ENCODE data around the gene ZNF438. TPM values are rescaled to one million over a fixed set of nuclear protein-coding genes. Genes with fewer than 3 reads are reported as not detected.

Gene ZNF438
- total RNA-seq, 1 experiment from 2014 or later: 4.3 TPM

- BruUV-seq (replicated peaks): no TSS peak
- CTCF ChIA-PET: interaction anchor here (0.5 kb wide), 1 partner anchor 1016 kb away, joined by 4 read pairs; no protein-coding TSS in a partner anchor
Observed at GRCh38 chr10:30842185-30842584, 189.5 kb downstream of the ZNF438 start.

GRCh38 chr10:30840395-30841050, 191.1 kb downstream of the ZNF438 start:
- no peak for TF ChIP-seq CTCF (IDR thresholded peaks at IDR 0.05; ENCODE audit: unreplicated experiment)
- Mint-ChIP-seq H3K4me3 (ENCODE audit: low read depth, unreplicated experiment) (no peak overlapping the region), H3K4me1 (ENCODE audit: low read depth, unreplicated experiment) (peaks cover 9% of the 10 kb centered on the region), H3K9me3 (ENCODE audit: low read depth, unreplicated experiment) (no peaks in the 10 kb centered on the region), H3K27ac (ENCODE audit: unreplicated experiment) (no peak overlapping the region), H3K36me3 (ENCODE audit: insufficient read depth, unreplicated experiment) (no peaks in the 10 kb centered on the region), H3K27me3 (ENCODE audit: unreplicated experiment) (no peaks in the 10 kb centered on the region)
- no peak for DNase-seq
- BruUV-seq (replicated peaks): no TSS peak
- CTCF ChIA-PET: interaction anchor here (0.9 to 1.2 kb wide), 2 partner anchors 56 to 651 kb away, joined by 3 read pairs; no protein-coding TSS in a partner anchor
- intact Hi-C loops (cut with micrococcal nuclease; ENCODE audit: unreplicated experiment): no loop called here

More at GRCh38 chr10:30842185-30842584, 189.5 kb downstream of the ZNF438 start:
- H3K9me3 Mint-ChIP-seq (ENCODE audit: low read depth, unreplicated experiment): no peaks in the 10 kb centered on the region
- H3K27ac Mint-ChIP-seq (ENCODE audit: unreplicated experiment): no peak overlapping the region
- no peaks in the 10 kb centered on the region for H3K27me3 Mint-ChIP-seq (ENCODE audit: unreplicated experiment)
- H3K4me3 Mint-ChIP-seq (ENCODE audit: low read depth, unreplicated experiment): no peak overlapping the region
- intact Hi-C loops (cut with micrococcal nuclease; ENCODE audit: unreplicated experiment): no loop called here
- H3K36me3 Mint-ChIP-seq (ENCODE audit: insufficient read depth, unreplicated experiment): no peaks in the 10 kb centered on the region
- H3K4me1 Mint-ChIP-seq (ENCODE audit: low read depth, unreplicated experiment): peaks cover 9% of the 10 kb centered on the region
- DNase-seq: no peak
- TF ChIP-seq CTCF (IDR thresholded peaks at IDR 0.05; ENCODE audit: unreplicated experiment): no peak

GRCh38 chr10:30839652-30840051, 192.0 kb downstream of the ZNF438 start:
- DNase-seq: no peak
- BruUV-seq (replicated peaks): no TSS peak
- Mint-ChIP-seq H3K4me1 (ENCODE audit: low read depth, unreplicated experiment) (peaks cover 9% of the 10 kb centered on the region), H3K36me3 (ENCODE audit: insufficient read depth, unreplicated experiment) (no peaks in the 10 kb centered on the region), H3K9me3 (ENCODE audit: low read depth, unreplicated experiment) (no peaks in the 10 kb centered on the region), H3K27me3 (ENCODE audit: unreplicated experiment) (no peaks in the 10 kb centered on the region), H3K27ac (ENCODE audit: unreplicated experiment) (no peak overlapping the region), H3K4me3 (ENCODE audit: low read depth, unreplicated experiment) (no peak overlapping the region)
- CTCF ChIA-PET: no interaction called here
- intact Hi-C loops (cut with micrococcal nuclease; ENCODE audit: unreplicated experiment): no loop called here
- no peak for TF ChIP-seq CTCF (IDR thresholded peaks at IDR 0.05; ENCODE audit: unreplicated experiment)

- BruUV-seq (replicated peaks): no TSS peak
- Mint-ChIP-seq H3K36me3 (ENCODE audit: insufficient read depth, unreplicated experiment) (no peaks in the 10 kb centered on the region), H3K9me3 (ENCODE audit: low read depth, unreplicated experiment) (no peaks in the 10 kb centered on the region), H3K27me3 (ENCODE audit: unreplicated experiment) (no peaks in the 10 kb centered on the region), H3K4me1 (ENCODE audit: low read depth, unreplicated experiment) (peaks cover 9% of the 10 kb centered on the region), H3K4me3 (ENCODE audit: low read depth, unreplicated experiment) (no peak overlapping the region), H3K27ac (ENCODE audit: unreplicated experiment) (no peak overlapping the region)
- no peak for DNase-seq
- CTCF ChIA-PET: no interaction called here
- no peak for TF ChIP-seq CTCF (IDR thresholded peaks at IDR 0.05; ENCODE audit: unreplicated experiment)
- intact Hi-C loops (cut with micrococcal nuclease; ENCODE audit: unreplicated experiment): no loop called here
Observed at GRCh38 chr10:30836406-30836805, 195.3 kb downstream of the ZNF438 start.
